Liver (tissue), 3 donors: ENCODE results near the gene B3GALT4.

Experiments
- JUND ChIP-seq, 2 donors: IDR thresholded peaks; 2 replicates each; pipeline ENCODE4 v1.6.1; 2016; ENCODE audit warnings: antibody characterized with exemption in 2 of 2
- MAX ChIP-seq: IDR thresholded peaks from 2 replicates; pipeline ENCODE4 v1.6.1; 2016; ENCODE audit warnings: antibody characterized with exemption
- TF ChIP-seq, protein P1 (sequence below): fragments of 150-350 bp; IDR thresholded peaks from 2 replicates; pipeline ENCODE4 v1.5.1; 2017; ENCODE audit warnings: improper control_type of control experiment, low read depth, low read length; ENCODE audit not compliant: missing input control
- TF ChIP-seq, protein P2 (sequence below): IDR thresholded peaks from 2 replicates; pipeline ENCODE4 v1.6.1; 2016; ENCODE audit warnings: antibody characterized with exemption, mild to moderate bottlenecking
- donor health status: healthy.
- donor health status: healthy.

GRCh38 chr6:33290459-33290858 lies 13.5 kb downstream of the B3GALT4 start:
- TF ChIP-seq, protein P1, sequence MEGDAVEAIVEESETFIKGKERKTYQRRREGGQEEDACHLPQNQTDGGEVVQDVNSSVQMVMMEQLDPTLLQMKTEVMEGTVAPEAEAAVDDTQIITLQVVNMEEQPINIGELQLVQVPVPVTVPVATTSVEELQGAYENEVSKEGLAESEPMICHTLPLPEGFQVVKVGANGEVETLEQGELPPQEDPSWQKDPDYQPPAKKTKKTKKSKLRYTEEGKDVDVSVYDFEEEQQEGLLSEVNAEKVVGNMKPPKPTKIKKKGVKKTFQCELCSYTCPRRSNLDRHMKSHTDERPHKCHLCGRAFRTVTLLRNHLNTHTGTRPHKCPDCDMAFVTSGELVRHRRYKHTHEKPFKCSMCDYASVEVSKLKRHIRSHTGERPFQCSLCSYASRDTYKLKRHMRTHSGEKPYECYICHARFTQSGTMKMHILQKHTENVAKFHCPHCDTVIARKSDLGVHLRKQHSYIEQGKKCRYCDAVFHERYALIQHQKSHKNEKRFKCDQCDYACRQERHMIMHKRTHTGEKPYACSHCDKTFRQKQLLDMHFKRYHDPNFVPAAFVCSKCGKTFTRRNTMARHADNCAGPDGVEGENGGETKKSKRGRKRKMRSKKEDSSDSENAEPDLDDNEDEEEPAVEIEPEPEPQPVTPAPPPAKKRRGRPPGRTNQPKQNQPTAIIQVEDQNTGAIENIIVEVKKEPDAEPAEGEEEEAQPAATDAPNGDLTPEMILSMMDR = no peak
- no peak for TF ChIP-seq MAX
- TF ChIP-seq JUND (IDR thresholded peaks at IDR 0.05) = no peak
- TF ChIP-seq, protein P2, sequence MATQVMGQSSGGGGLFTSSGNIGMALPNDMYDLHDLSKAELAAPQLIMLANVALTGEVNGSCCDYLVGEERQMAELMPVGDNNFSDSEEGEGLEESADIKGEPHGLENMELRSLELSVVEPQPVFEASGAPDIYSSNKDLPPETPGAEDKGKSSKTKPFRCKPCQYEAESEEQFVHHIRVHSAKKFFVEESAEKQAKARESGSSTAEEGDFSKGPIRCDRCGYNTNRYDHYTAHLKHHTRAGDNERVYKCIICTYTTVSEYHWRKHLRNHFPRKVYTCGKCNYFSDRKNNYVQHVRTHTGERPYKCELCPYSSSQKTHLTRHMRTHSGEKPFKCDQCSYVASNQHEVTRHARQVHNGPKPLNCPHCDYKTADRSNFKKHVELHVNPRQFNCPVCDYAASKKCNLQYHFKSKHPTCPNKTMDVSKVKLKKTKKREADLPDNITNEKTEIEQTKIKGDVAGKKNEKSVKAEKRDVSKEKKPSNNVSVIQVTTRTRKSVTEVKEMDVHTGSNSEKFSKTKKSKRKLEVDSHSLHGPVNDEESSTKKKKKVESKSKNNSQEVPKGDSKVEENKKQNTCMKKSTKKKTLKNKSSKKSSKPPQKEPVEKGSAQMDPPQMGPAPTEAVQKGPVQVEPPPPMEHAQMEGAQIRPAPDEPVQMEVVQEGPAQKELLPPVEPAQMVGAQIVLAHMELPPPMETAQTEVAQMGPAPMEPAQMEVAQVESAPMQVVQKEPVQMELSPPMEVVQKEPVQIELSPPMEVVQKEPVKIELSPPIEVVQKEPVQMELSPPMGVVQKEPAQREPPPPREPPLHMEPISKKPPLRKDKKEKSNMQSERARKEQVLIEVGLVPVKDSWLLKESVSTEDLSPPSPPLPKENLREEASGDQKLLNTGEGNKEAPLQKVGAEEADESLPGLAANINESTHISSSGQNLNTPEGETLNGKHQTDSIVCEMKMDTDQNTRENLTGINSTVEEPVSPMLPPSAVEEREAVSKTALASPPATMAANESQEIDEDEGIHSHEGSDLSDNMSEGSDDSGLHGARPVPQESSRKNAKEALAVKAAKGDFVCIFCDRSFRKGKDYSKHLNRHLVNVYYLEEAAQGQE = no peak
